ENCODE measurements around the gene APBA2.
"Not testable (repeated sequence)": the region's sequence is repeated elsewhere in the genome, so short reads cannot be mapped to it uniquely, and the experiment has no call there.

The APBA2 gene

DNA sequence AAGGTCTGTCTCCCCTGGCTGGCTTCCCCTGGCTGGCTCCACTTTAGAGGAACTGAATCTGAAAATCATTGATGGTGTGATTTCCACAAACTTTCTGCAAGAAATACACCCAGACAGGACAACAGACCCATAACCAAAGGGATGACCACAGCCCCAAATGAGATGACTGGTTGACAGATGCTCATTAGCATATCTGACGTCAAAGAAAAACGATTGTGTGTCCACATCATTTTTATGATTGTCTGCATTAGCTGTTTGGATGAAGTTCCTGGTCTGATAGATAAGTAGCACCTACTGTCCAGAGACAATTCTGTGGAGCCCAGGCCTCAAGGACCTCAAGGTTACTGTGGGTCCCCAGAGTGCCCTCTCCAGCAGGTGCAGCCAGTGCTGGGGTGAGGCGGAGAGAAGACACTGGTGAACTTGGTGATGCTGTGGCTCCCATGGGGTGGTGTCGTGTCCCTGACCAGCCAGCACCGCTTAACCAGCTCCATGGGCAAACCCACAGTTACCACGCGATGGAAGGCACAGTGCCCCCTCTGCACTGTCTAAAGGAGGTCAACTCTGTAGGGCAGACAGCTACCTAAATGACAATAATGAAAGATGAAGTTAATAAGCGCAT, 256.5 kb downstream of the APBA2 start:
- in situ Hi-C loops (cut with MboI; ENCODE audit: low sequenced_read_pairs) = no loop called here

DNA sequence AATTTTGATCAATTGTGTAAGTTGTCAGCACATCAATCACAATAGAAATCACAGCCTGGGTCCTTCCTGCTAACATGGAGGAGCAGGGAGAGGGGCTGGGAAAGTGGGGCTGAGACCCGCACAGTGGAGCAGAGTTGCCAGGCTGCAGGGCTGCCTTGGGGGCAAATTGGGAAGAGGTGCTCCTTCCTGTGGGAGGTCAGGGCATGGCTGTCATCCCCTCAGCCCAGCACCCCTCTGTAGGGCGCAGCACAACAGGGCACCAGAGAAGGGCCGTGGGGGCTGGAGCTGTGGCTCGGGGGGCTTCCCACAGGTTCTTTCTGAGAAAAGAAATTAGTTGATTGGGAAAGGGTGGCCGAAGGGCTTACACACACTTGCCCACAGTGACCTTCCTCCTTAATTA, 257.5 kb downstream of the APBA2 start:
- in situ Hi-C loops (cut with MboI; ENCODE audit: low sequenced_read_pairs) = no loop called here

DNA sequence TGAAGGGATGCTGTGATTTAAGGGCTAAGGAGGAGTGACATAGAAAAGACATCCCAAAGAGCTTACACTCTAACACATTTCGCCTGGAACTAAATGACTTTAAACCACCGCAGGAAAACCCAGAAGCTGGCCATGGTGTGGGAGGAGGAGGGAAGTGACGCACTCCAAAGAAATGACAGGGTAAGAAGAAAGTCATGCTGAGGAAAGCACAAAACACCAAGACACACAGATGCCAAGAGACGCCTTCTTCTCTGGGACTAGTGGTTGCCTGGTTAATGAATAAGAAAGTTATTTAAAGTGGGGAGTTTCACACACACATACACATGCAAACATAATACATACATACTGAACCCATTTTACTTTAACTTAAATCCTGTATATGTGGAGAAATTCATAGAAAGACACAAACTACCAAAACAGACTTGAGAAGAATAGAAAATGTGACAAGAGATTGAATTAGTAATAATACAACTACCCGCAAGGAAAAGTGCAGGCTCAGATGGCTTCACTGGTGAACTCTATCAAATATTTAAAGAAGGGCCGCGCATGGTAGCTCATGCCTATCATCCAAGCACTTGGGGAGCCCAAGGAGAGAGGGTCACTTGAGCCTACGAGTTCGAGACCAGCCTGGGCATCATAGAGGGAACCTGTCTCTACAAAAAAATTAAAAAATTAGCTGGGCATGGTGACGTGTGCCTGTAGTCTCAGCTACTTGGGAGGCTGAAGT, 258.3 kb downstream of the APBA2 start:
- in situ Hi-C loops (cut with MboI; ENCODE audit: low sequenced_read_pairs) = no loop called here

DNA sequence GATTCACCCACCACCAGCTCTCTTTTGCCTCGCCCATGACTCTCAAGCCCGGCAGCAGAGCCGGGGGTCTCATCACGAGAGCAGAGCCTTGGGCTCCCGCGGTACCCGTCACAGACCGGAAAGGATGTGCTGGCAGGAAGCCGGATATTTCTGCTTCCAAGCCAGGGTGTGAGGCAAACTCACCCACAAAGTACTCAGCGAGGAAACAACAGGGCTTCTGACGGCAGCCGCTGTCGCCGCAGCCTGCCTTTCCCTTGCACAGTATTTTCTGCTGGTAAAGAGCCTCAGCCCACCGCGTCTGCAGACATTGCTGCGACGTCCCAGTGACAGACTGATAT, 263.9 kb downstream of the APBA2 start:
- in situ Hi-C loops (cut with MboI; ENCODE audit: low sequenced_read_pairs) = no loop called here

DNA sequence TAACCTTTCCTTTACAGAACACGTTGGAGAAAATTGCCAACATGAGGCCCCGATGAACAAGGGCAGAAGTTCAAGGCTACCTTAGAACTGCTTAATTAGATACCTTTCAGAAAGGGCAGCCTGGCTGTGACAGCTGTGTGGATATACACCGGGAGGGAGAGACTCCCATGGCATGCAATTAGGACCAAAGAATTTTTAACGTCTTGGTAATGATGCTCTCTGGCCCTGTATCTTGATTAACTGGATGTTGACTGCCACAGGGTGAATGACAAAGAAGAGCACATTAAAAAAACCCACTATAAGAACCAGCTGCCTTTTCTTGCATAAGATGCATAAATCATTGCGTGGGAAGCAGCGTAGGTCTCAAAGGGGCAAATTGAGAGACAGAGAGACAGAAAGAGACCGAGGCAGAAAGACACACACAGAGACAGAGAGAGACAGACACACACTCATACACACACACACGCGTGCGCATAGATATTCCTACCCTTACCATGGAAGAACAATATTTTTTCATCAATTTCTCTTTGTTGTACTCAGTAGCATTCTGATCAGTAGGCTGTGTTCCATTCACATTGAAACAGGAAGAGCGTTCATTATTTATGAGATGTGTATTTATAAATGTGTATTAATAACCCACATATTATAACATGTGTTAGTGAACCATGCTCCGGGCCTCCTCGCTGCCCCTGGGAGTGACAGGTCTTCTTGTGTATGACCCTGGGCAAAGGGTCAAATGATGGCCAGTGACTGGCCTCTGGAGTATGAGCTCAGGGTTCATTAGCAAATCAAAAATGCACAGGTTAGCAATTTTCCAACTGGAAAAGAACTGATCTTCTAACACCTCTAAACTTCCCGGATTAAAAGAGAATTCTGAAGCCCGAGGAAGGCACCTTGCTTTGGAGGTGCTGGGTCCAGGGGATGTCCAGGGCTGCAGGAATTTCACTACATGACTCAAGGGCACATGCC, 265.0 kb downstream of the APBA2 start:
- in situ Hi-C loops (cut with MboI; ENCODE audit: low sequenced_read_pairs) = no loop called here

DNA sequence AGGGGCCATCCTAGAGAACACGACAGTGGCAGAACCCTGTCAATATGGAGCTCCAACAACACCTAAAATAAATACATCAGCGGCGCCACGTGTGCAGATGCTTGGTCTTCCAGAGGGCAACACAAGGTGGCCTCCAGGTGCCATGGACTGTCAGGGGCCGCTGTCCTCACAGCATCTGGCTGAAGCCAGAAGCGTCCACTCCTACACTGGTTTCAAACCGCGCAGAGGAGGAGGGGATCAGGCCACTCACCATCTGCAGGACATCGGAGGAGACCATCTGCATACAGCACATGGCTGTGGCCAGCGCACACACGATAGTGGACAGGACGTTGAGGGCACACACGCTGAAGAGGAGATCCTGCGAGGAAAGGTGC, 265.7 kb downstream of the APBA2 start:
- in situ Hi-C loops (cut with MboI; ENCODE audit: low sequenced_read_pairs) = no loop called here

DNA sequence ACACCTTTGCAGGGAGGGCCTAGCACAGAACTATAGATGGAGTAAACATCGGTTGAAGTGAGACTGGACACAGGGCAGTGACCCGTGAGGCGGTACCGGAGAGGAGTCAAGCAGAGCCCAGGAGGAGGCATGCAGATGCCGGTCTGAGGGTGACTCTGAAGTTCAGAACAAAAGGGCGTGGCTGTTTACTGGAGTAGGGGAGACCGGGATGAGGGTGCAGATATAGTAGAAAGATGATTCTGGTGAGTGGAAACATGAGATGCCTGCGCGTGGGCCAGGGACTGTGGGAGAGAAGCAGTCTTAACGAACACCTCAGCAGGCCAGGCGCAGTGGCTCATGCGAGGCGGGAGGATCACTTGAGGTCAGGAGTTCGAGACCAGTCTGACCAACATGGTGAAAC, 270.7 kb downstream of the APBA2 start:
- in situ Hi-C loops (cut with MboI; ENCODE audit: low sequenced_read_pairs) = no loop called here

DNA sequence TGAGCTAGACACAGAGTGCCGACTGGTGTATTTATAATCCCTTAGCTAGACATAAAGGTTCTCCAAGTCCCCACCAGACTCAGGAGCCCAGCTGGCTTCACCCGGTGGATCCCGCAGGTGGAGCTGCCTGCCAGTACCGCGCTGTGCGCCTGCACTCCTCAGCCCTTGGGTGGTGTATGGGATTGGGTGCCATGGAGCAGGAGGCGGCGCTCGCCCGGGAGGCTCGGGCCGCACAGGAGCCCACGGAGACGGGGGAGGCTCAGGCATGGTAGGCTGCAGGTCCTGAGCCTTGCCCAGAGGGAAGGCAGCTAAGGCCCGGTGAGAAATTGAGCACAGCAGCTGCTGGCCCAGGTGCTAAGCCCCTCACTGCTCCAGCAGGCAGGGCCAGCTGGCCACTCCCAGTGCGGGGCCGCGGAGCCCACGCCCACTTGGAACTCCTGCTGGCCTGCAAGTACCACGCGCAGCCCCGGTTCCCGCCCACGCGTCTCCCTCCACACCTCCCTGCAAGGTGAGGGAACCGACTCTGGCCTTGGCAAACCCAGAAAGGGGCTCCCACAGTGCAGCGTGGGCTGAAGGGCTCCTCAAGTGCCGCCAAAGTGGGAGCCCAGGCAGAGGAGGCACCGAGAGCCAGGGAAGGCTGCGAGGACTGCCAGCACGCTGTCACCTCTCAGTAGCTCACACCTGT, 274.1 kb downstream of the APBA2 start:
- in situ Hi-C loops (cut with MboI; ENCODE audit: low sequenced_read_pairs) = no loop called here

DNA sequence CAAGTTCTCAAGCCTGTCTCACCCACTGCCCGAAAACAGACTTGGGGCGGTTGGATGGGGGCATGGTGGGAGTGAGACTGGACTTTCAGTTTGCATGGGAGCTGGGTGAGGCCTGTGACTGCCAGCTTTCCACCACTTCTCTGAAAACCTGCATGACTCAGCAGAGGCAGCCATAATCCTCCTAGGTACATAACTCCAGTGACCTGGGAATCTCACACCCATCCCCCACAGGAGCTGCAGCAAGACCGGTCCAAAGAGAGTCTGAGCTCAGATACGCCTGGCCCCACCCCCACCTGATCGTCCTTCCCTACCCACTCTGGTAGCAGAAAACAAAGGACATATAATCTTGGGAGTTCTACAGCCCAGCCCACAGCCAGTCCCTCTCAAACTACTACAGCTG, 276.6 kb downstream of the APBA2 start:
- in situ Hi-C loops (cut with MboI; ENCODE audit: low sequenced_read_pairs) = no loop called here

DNA sequence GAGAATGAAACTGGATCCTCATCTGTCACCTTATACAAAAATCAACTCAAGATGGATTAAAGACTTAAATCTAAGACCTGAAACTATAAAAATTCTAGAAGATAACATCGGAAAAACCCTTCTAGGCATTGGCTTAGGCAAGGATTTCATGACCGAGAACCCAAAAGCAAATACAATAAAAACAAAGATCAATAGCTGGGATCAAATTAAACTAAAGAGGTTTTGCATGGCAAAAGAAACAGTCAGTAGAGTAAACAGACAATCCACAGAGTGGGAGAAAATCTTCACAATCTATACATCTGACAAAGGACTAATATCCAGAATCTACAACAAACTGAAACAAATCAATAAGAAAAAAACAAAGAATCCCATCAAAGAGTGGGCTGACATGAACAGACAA, 281.3 kb downstream of the APBA2 start:
- in situ Hi-C loops (cut with MboI; ENCODE audit: low sequenced_read_pairs) = not testable (repeated sequence)
